Measurements from ENCODE around the gene BCL2L11. TPM values are rescaled to one million over a fixed set of nuclear protein-coding genes. Genes with fewer than 3 reads are reported as not detected.
A peak's percentile ranks its signal among the peaks of the same experiment; 100 is the strongest.

BCL2L11 gene
- total RNA-seq, 1 donor: 2.2 TPM

- DNase-seq (ENCODE audit: low read depth): peak; percentile 33
- TF ChIP-seq CTCF (IDR thresholded peaks at IDR 0.05; ENCODE audit: insufficient read depth, low read length): no peak
- no peak overlapping the region for H3K4me3 ChIP-seq (ENCODE audit: low read depth, low read length)
Observed at GRCh38 chr2:111149882-111150455, 29.3 kb downstream of the BCL2L11 start.

GRCh38 chr2:111154758-111155157, 34.0 kb downstream of the BCL2L11 start:
- no peak for TF ChIP-seq CTCF (IDR thresholded peaks at IDR 0.05; ENCODE audit: insufficient read depth, low read length)
- DNase-seq (ENCODE audit: low read depth): no peak
- H3K4me3 ChIP-seq (ENCODE audit: low read depth, low read length): no peak overlapping the region

GRCh38 chr2:111155610-111156009, 34.9 kb downstream of the BCL2L11 start:
- TF ChIP-seq CTCF (IDR thresholded peaks at IDR 0.05; ENCODE audit: insufficient read depth, low read length): no peak
- no peak overlapping the region for H3K4me3 ChIP-seq (ENCODE audit: low read depth, low read length)
- DNase-seq (ENCODE audit: low read depth): no peak

- DNase-seq (ENCODE audit: low read depth): no peak
- no peak for TF ChIP-seq CTCF (IDR thresholded peaks at IDR 0.05; ENCODE audit: insufficient read depth, low read length)
- H3K4me3 ChIP-seq (ENCODE audit: low read depth, low read length): no peak overlapping the region
Observed at GRCh38 chr2:111156529-111156928, 35.8 kb downstream of the BCL2L11 start.

- H3K4me3 ChIP-seq (ENCODE audit: low read depth, low read length): no peak overlapping the region
- no peak for DNase-seq (ENCODE audit: low read depth)
- no peak for TF ChIP-seq CTCF (IDR thresholded peaks at IDR 0.05; ENCODE audit: insufficient read depth, low read length)
Observed at GRCh38 chr2:111157071-111157661, 36.5 kb downstream of the BCL2L11 start.

- no peak for DNase-seq (ENCODE audit: low read depth)
- no peak for TF ChIP-seq CTCF (IDR thresholded peaks at IDR 0.05; ENCODE audit: insufficient read depth, low read length)
- H3K4me3 ChIP-seq (ENCODE audit: low read depth, low read length): no peak overlapping the region
Observed at GRCh38 chr2:111157798-111158197, 37.1 kb downstream of the BCL2L11 start.

- no peak for TF ChIP-seq CTCF (IDR thresholded peaks at IDR 0.05; ENCODE audit: insufficient read depth, low read length)
- H3K4me3 ChIP-seq (ENCODE audit: low read depth, low read length): no peak overlapping the region
- no peak for DNase-seq (ENCODE audit: low read depth)
Observed at GRCh38 chr2:111159641-111160040, 38.9 kb downstream of the BCL2L11 start.

Data from fibroblast of the aortic adventitia (primary cell).